ENCODE results near the gene NUDT3. TPM values are rescaled to one million over a fixed set of nuclear protein-coding genes. Genes with fewer than 3 reads are reported as not detected.
A peak's percentile ranks its signal among the peaks of the same experiment; 100 is the strongest.

The NUDT3 gene
- total and polyA plus RNA-seq, 9 of the 15 experiments (the other 6 are each of a cell fraction or from before 2014, with no cell fraction given) = 5.4 to 81.2 (median 56.4) TPM

DNA sequence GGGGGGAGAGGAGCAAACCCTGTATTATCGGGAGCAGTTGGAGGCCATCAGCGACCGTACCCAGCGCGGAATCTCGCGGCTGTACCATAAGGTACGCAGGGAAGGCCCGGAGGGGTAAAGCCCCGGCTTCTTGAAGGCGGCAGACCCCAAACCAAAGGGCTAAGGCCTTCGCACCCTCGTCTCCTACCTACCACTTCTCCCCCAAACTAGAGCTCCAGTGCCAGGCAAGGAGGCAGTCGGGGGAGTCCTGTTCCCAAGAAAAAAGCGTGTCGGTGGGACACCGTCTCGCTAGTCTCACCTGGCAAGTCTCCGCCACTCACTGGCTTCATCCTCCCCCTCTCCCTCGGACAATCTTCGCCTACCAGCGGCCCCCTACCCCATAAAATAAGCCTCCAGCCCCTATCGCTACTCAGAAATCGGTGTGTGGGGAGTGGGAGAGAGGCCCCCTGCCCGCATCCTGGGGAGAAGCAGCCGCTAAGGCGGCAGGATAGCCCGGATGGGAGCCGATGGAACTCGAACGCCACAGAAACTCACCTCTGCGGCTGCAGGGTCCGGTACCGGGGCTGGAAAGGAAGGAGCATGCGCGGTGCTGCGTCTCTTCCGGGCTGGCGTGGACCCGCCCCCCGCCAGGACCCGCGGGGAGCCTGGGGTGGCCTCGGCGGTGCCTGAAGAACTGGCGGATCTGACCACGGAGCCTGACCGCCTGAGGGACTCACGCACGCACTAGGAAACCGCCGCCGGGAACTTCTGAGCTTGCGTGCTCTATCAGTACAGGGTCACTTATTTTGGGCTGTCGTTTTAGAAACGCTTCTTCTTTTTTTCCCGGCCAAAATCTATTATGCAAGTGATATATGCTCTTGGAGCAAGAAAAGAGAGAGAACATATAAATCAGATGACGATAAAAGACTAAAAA lies 33.3 kb upstream of the NUDT3 start, which contains the start of gene RPS10 (continued):
- TF ChIP-seq, protein P1, sequence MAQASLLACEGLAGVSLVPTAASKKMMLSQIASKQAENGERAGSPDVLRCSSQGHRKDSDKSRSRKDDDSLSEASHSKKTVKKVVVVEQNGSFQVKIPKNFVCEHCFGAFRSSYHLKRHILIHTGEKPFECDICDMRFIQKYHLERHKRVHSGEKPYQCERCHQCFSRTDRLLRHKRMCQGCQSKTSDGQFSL (CRISPR knock-in tag; IDR thresholded peaks at IDR 0.05) = peak; percentile 44; the same call in 1 of the 2 replicates
- TF ChIP-seq, protein P1 (tag; IDR thresholded peaks at IDR 0.05) = no peak
- peak; percentile 63; the same call in 1 of the 2 replicates for TF ChIP-seq ATF6 (CRISPR knock-in tag; IDR thresholded peaks at IDR 0.05)
- no peak for TF ChIP-seq ZFP36 (IDR thresholded peaks at IDR 0.05; ENCODE audit: low read depth, low read length, partially characterized antibody)
- TF ChIP-seq PCBP2 (IDR thresholded peaks at IDR 0.05; ENCODE audit: low read depth, low read length, poor library complexity, severe bottlenecking) = no peak
- TF ChIP-seq, protein P2, sequence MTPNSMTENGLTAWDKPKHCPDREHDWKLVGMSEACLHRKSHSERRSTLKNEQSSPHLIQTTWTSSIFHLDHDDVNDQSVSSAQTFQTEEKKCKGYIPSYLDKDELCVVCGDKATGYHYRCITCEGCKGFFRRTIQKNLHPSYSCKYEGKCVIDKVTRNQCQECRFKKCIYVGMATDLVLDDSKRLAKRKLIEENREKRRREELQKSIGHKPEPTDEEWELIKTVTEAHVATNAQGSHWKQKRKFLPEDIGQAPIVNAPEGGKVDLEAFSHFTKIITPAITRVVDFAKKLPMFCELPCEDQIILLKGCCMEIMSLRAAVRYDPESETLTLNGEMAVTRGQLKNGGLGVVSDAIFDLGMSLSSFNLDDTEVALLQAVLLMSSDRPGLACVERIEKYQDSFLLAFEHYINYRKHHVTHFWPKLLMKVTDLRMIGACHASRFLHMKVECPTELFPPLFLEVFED (CRISPR knock-in tag; conservative IDR thresholded peaks at IDR 0.05) = peak; percentile 68; the same call in 1 of the 2 replicates
- TF ChIP-seq RAD21 (CRISPR knock-in tag; conservative IDR thresholded peaks at IDR 0.05 in 1 of 2, IDR thresholded peaks at IDR 0.05 in 1 of 2) = peak; percentile 11 to 38; a peak in 2 of 4 replicates
- peak; percentile 29; the same call in 1 of the 2 replicates for TF ChIP-seq BCOR (IDR thresholded peaks at IDR 0.05)
- TF ChIP-seq HNRNPLL (IDR thresholded peaks at IDR 0.05; ENCODE audit: low read depth, low read length, poor library complexity, severe bottlenecking) = peak; percentile 64
- TF ChIP-seq NCOA1 (IDR thresholded peaks at IDR 0.05; ENCODE audit: low read depth) = 0 out of 2 replicates have a peak, but pooled peaks have one; percentile 40
- TF ChIP-seq RCOR1 (IDR thresholded peaks at IDR 0.05; ENCODE audit: borderline replicate concordance in 1 of 2, low read depth in 2 of 2, low read length in 2 of 2) = 0 out of 4 replicates have a peak, but pooled peaks of 1 of the 2 experiments have one; percentile 19
- TF ChIP-seq TAF1 (IDR thresholded peaks at IDR 0.05; ENCODE audit: control insufficient read depth, extremely low read depth, insufficient read depth, low read length, severe bottlenecking) = peak; percentile 97
- TF ChIP-seq GATAD2A (IDR thresholded peaks at IDR 0.05) = 0 out of 2 replicates have a peak, but pooled peaks have one; percentile 13
- peak; percentile 91 for TF ChIP-seq GTF2F1 (IDR thresholded peaks at IDR 0.05; ENCODE audit: low read depth, low read length)
- TF ChIP-seq NR4A1 (CRISPR knock-in tag; IDR thresholded peaks at IDR 0.05) = 0 out of 2 replicates have a peak, but pooled peaks have one; percentile 71
- TF ChIP-seq NR4A1 (tag; IDR thresholded peaks at IDR 0.05) = peak; percentile 63; the same call in 1 of the 2 replicates
